ENCODE measurements around the gene SEC14L3.

The SEC14L3 gene

DNA sequence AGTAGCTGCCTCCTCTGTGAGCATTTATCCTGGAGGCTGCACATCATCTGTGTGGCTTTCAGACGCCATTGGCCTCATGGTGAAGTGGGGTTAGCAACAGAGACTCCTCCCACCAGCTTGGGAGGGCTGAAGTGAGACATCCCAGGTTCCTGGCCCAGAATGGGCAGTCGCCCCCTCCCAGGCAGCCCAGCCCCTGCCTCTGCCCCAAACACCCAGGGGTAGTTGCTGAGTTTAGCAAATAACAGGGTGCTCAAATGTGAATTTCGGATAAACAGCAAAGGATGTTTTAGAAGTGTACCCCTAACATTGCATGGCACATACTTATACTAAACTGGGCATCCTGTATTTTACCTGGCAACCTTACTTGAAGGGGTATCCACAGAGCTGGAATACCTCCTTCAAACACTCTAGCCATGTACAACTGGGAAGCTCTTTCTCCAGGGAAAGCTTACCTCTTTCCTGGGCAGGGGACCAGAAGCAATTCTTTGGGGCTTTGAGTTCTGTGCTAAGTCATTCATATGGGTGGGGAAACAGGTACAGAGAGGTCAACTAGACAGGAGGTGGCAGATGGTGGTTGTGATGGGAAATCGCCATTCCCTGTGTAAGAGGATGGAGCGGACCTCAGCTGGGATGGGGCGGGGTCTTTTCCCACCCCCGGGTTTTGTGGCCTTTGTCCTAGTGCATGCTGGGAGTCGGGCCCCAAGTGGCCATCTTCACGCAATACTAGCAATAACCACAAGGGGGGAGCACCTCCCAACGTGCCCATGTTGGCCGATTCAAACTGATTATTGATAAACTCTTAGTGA lies 27.0 kb downstream of the SEC14L3 start:
- peak; percentile 28 for DNase-seq (ENCODE audit: low read depth)

DNA sequence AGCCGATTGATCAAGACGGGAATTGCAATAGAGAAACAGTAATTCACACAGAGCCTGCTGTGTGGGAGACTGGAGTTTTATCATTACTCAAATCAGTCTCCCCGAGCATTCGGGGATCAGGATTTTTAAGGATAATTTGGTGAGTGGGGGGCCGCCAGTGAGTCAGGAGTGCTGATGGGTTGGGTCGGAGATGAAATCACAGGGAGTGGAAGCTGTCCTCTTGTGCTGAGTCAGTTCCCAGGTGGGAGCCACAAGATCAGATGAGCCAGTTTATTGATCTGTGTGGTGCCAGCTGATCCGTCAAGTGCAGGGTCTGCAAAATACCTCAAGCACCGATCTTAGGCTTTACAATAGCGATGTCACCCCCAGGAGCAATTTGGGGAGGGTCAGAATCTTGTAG lies 30.7 kb downstream of the SEC14L3 start:
- no peak for DNase-seq (ENCODE audit: low read depth)

DNA sequence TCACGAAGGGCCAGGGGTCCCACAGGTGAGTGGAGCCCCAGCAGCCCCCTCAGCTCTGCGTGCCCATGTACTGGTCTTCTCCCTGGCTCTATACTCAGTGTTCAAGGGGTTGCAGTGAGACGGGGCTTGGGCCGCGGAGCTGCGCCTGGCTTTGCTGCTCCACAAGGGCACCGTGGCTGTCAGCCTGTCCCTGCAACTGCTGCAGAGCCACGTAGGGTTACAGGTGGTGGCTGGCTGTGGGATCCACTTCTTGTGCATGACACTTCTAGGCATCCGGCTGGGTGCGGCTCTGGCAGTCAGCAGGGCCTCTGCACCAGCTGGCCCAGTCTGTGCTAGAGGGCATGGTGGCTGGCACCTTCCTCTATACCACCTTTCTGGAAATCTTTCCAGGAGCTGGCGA lies 32.0 kb downstream of the SEC14L3 start:
- DNase-seq (ENCODE audit: low read depth) = no peak

DNA sequence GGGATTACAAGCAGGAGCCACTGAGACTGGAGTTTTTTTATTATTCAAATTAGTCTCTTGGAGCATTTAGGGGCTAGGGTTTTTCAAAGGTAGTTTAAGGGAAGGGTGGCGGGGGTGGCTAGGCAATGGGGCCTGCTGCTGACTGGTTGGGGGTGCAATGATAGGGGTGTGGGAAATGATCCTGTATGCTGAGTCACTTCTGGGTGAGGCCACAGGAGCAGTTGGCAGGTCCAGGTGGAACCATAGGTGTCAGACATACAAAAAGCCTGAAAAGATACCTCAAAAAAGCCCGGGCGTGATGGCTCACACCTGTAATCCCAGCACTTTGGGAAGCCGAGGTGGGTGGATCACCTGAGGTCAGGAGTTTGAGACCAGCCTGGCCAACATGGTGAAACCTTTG lies 32.6 kb downstream of the SEC14L3 start:
- DNase-seq (ENCODE audit: low read depth) = no peak

DNA sequence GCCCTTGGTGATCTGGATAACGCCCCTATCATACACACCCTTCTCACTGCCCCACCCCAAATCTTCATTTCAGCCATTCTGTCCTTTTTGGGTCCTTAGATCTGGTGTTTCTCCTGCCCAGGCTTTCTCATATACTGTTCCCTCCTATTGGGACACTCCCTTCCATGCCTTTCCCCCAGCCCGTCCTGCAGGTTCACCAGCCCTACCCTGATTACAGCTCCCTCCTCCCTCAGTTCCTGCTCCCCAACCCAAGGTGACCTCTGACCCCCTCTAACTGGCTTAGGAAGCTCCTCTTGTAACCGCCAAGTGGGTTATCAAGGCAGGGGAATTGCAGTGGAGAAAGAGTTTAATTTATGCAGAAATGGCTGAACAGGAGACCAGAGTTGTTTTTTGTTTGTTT lies 33.3 kb downstream of the SEC14L3 start:
- DNase-seq (ENCODE audit: low read depth) = no peak

DNA sequence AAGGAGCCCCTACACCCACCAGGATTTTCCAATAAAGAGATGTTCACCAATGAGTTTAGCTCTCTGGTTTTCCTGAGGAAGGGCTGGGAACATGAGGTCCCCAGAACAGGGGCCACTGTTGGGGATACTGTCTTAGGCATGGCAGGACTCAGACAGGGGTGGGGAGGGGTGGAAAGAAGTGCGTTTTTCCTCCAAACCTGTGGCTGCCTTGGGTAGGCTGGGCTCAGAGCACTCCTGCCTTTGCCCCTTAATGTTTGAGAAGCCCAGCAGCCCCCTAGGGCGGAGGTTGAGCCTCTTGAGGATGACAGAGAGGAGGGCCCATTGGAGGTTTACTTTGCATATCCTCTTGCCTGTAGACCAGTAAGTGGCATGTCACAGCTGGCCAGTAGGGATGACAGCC lies 35.6 kb downstream of the SEC14L3 start:
- no peak for DNase-seq (ENCODE audit: low read depth)

DNA sequence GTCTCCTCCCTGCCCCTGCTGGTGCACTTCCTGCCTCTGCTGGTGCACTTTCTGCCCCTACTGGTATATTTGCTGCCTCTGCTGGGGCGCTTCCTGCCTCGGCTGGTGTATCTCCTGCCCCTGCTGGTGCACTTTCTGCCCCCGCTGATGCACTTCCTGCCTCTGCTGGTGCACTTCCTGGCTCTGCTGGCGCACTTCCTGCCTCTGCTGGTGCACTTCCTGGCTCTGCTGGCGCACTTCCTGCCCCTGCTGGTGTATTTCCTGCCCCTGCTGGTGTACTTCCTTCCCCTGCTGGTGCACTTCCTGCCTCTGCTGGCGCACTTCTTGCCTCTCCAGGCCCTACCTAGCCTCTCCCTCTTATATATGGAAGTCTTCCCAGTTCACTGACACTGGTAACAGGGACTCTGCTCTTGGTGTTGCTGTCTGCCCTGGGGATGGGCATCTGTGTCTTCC lies 36.1 kb downstream of the SEC14L3 start:
- DNase-seq (ENCODE audit: low read depth) = no peak

DNA sequence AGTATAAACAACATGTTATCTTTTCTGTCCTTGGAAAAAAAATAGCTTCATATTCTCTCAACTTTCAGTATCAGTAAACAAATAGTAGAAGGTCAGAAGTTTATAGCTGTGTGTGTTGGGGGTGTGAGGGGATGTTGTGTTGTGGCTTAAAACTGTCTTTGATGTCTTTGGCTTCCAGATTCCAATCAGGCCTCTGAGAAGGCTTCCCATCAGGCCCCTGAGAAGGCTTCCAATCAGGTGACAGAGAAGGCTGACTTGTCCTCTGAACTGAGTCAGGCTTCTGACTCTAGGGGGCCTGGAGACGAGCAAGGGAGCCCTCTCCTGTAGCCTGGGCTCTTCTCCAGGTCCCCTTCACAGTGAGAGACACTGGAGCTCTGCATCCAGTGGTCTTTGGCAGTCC lies 37.0 kb downstream of the SEC14L3 start:
- no peak for DNase-seq (ENCODE audit: low read depth)

DNA sequence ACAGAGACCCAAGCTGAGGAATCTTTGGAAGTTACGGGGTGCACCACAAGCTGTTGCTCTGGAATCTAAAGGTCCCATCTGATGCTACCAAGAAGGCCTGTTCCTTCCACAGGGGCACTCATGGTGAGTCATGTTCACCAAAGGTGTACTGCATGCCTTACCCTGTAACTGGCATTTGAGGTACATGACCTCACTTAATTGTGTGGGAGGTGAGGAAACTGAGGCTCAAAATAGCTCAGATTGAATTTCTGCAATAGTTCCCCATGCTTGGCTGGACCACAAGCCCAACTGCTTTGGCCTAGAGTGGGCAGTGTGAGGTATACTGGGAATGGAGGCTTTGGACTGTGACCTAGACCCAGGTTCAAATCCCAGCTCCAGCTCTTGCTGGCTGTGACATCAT lies 38.0 kb downstream of the SEC14L3 start:
- DNase-seq (ENCODE audit: low read depth) = no peak

DNA sequence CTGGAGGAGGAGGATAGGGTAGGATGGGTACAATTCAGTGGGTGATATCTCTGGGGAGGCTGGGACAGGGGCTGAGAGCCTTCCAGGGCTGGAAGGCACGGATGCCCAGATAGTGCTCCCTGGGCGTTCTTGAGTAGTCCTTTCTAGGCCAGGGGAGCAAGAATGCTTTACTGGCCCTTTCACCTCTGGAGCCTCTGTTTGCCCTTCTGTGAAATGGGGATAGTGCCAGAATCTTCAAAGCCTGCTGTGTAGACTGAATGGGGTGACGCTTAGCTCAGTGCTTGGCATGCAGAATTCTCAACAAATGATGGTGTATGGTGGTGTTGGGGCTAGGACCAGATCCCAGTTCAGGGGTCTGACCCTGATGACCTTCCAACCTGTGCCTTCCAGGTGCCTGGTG lies 38.6 kb downstream of the SEC14L3 start:
- no peak for DNase-seq (ENCODE audit: low read depth)

DNA sequence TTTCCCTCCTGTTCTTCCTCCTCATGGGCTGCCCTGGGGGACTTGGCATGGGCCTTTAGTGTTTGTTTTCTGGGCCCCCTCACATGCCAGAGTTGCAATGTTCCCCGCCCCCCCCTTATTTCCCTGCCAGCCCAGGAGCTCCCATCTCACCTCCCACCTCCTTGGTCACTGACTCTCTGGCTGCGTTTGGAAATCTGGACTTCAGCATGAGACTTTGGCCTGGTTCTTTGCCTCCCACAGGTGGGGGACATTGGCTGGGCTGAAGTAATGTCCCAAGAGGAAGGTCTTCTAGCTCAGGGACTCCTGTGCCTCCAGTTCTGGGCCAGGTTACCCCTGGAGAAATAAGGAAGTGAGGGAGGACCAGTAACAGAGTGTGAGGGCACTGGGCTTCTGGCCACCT lies 39.3 kb downstream of the SEC14L3 start:
- DNase-seq (ENCODE audit: low read depth) = no peak

DNA sequence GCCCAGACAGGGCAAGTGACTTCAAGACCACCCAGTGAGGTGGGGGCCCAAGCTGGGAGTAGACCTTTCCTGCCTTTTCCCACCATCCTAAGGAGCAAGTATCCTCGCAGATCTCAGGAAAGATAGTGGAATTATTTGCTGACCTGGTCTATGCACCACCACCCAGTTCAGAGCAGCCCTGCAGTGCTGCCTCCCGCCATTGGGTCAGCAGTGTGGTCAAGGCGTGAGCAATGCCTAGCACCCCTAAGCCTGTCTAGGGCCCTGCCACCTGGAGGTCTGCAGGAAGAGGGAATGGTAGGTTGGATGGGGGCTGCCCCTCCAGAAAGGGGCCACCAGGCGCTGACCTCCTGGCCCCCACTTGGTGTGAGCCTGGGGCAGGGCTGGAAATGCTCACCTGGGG lies 39.7 kb downstream of the SEC14L3 start:
- DNase-seq (ENCODE audit: low read depth) = no peak

DNA sequence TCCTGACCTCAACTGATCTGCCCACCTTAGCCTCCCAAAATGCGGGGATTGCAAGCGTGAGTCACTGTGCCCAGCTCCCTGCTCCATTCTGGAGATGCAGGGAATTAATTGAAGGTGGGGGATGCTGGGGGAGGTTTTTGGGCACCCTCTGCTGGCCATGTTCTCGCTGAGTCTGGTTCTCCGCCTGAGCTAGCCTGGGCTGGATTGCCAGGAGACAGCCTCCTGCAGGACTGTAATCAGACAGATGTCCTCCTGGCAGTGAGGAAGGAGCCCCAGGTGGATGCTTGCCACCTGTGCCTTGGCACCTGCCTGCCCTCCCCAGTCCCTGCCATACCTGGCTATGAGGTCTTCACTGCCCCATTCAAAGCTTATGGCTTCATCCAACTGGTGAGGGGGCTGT lies 40.9 kb downstream of the SEC14L3 start:
- DNase-seq (ENCODE audit: low read depth) = no peak

DNA sequence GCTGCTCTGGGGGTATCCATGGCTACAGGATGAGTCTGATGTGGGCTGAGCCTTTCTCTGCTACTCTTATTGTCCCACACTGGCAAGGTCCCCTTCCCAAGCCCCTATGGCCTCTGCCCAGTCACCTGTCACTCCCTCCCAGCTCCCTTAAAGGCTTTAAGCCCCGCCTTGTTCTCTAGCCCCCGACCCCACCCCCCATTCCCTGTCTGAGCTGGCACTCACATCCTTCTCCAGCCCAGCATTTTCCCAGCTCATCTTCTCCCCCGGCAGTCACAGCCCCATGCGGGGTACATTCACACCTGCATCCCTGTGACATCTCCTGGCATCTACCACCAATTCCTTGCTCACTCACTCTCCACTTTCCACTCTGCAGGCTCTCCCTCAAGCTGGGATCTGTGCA lies 41.9 kb downstream of the SEC14L3 start:
- no peak for DNase-seq (ENCODE audit: low read depth)

DNA sequence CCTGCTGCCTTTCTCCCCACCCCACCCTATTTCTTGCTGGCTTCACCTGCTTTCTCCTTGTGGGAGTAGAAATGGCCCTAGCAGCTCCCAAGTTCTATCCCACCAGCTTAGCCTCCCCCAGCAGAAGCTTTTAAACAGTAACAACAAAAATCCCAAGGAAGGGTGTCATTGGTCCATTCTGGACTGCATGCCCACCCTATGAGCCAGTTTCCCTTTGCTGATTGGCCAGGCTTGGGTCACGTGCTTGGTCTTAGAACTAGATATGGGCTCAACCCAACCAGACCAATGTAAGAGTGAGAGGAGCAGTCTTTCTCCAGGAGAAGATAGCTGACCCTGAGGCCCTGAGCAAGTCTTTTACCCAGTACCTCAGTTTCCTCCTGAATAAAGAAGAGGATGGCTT lies 43.9 kb downstream of the SEC14L3 start:
- DNase-seq (ENCODE audit: low read depth) = no peak

DNA sequence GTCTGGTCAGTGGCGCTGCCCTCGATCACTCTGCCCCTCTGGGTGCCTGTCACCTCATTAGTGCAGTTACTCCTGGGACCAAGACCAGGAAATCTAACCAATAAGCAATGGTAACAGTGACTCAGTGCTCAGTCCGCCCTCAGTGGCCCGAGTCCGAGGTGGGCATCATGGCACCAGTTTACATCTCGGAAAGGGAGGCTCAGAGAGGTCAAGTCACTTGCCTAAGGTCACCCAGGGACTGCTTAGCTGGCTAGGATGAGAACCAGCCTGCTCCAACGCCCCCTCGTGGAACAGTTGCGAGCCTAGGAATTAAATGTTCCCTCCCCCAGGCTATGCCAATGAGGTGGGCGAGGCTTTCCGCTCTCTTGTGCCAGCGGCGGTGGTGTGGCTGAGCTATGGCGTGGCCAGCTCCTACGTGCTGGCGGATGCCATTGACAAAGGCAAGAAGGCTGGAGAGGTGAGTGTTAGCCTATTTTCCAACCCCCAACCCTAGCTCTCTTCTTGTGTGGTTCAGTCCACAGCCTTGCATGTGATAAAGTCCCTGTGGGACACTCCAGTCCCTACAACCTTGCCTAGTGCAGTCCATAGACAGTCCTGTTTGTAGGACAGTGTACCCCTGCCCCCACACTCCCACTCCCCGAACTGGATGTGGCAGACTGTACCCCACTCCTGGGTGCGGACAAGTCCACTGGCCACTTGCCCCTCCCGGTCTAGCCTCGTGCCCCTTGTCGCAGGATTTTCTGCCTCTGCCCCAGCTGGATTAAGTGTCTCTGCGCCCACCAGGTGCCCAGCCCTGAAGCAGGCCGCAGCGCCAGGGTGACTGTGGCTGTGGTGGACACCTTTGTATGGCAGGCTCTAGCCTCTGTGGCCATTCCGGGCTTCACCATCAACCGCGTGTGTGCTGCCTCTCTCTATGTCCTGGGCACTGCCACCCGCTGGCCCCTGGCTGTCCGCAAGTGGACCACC lies 45.1 kb downstream of the SEC14L3 start:
- DNase-seq (ENCODE audit: low read depth) = peak; percentile 75

DNA sequence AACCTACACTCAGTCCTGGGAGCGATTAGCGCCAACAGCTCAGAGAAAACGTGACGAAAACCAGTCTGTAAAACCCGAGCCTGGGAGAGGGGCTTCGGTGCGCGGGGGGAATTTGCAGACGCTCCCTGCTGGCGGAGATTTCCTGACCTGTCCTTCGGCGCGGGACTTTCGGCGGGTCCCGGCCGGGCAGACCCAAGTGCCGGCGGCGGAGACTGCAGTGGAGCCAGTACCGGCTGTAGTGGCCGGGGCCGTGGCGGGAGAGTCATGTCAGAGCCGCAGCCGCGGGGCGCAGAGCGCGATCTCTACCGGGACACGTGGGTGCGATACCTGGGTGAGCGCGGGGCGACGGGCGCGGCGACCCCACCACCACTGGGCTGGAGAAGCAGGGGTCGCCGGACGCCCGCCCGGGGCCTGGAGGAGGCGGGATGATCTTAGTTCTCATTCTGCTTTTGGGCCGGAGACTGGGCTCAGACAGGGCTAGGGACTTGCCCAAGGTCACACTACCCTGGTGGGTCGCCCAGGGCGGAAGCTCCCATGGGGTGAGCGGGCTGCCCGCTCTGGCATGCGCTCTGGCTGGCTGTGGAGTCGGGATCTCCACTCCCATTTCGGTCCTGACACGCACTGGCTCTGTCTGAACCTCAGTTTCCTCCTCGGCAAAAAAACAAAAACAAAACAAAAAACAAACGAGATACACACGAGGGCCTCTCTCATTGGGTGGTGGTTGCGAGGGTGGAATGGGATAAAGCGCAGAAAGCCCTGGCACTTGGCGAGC lies 46.0 kb downstream of the SEC14L3 start, which contains the start of gene MTFP1:
Gene MTFP1, plus strand, starts transcription at position 153 of the 772 bp plus-strand sequence. Its CDS starts 112 bp downstream, at position 265.
- DNase-seq (ENCODE audit: low read depth) = peak; percentile 51

DNA sequence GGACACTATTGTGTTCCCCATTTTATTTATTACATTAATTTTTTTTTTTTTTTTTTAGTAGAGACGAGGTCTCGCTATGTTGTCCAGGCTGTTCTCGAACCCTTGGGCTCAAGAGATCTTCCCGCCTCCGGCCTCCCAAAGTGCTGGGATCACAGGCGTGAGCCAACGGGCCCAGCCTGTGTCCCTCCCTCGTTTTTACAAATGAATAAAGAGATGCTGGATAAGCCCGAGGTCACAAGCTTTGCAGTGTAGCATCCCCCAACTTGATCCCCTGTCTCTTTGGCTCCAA lies 46.5 kb downstream of the SEC14L3 start:
- DNase-seq (ENCODE audit: low read depth) = no peak

DNA sequence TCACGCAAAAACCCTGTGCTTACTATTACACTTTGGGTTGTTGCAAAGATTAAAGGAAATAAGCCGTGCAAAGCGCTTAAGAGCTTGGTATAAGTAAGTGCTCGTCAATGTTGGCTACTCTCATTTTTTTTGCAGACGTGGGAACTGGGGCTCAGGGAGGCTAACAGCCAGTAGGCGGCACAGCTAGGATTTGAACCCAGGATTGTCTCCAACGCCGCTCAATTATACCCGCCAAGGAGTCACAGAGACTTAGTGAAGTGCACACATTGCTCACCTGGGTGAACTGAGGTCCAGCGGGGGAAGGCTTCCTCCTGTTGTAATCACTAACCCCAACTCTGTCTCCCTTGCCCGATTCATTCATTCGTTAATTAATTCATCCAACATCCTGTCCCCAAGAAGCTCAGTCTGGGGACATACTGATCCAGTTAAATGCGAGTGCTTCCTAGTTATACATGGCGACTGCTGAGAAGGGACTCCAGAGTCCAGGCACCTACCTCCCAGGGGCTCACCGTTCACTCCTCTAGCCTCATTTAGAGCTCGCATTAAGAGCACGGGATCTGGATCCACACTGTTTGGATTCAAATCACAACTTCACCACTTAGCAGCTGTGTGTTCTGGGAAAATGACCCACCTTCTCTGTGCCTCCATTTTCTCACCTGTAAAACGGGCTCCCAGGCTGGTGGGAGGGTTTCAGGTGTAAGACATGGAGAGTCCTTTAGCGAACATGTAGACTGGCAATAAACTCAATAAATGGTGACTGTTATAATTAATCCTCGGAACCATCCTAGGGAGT lies 47.1 kb downstream of the SEC14L3 start:
- DNase-seq (ENCODE audit: low read depth) = peak; percentile 28

DNA sequence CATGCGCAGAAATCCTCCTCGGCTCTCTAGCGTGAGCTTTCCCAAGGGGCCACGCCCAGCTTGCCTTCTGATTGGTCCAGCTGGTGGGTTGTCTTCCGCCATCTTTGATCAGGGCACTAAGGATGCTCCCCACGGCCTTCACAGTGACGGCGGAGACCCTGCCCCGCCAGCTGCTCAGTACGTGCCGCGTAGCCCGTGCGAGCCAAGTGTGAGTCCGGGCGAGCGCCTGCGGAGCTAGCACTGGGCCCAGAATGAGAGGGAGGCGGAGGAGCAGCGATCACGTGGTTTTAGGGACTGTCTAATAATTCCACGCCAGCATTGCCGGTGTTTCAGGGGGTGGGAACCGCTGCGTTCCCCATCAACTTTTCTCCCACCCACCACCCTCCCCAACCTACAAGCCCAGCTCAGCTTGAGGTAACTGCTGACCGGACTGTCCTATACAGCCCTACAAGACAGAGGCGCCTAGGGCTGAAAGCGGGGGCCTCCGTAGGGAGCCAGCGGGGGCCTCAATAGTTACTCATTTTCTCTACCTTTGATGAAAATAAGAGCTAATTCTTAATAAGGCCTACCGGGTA lies 47.8 kb downstream of the SEC14L3 start:
- peak; percentile 100 for DNase-seq (ENCODE audit: low read depth)

DNA sequence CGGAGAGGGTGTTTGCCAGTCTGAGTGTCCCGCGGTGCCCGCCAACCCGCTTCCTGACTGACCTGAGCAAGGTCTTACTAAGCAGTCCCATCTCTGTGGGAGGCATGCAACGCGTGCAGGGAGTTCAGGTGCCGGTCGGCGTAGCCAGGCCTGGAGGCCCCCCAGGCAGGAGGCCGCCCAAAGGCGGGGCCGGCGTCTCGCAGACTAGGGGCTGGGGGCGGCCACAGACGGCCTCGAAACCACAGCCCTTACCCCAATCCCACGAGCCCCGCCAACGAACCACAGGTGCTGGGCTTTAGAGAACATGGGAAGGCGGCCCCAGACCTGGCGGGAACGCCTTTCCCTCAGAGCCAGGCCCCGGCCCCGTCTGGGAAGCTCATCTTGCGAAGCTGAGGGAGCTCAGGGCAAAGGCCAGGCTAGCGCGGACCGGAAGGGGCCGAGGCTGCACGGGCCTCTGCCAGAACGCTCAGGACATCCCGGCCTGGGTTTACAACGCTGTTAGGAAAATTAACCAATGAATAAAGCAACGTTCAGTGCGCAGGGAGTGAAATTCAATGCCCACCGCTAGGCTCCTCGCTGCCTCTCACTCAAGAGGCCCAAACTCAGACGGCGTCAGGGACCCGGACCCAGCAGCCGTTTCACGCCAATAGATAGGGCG lies 48.4 kb downstream of the SEC14L3 start:
- no peak for DNase-seq (ENCODE audit: low read depth)
